HG03135 (cell line): ENCODE measurements around the gene HES1.
"Not testable (repeated sequence)": the region's sequence is repeated elsewhere in the genome, so short reads cannot be mapped to it uniquely, and the experiment has no call there.

ENCODE experiments used
- ATAC-seq: cut with Tn5 transposase; IDR thresholded peaks from one replicate; pipeline ENCODE4 v1.9.1; 2021; ENCODE audit warnings: mild to moderate bottlenecking, moderate library complexity; ENCODE audit not compliant: unreplicated experiment

Gene HES1

GRCh38 chr3:194135806-194136518 is at the start of gene HES1:
TSS of gene HES1 (plus strand) at chr3:194136148. CDS start at chr3:194136381, 233 bp downstream.
- ATAC-seq: no peak

GRCh38 chr3:194086388-194087075 is 49.4 kb upstream of the HES1 start:
- no peak for ATAC-seq

- ATAC-seq: no peak
Measured at GRCh38 chr3:194087280-194087679, 48.7 kb upstream of the HES1 start.

- no peak for ATAC-seq
Measured at GRCh38 chr3:194087995-194088855, 47.7 kb upstream of the HES1 start.

- ATAC-seq: no peak
Measured at GRCh38 chr3:194089357-194090177, 46.4 kb upstream of the HES1 start.

GRCh38 chr3:194090178-194090555 is 45.8 kb upstream of the HES1 start:
- ATAC-seq: not testable (repeated sequence)

GRCh38 chr3:194090716-194091115 is 45.2 kb upstream of the HES1 start:
- ATAC-seq: no peak

GRCh38 chr3:194091141-194091540 is 44.8 kb upstream of the HES1 start:
- no peak for ATAC-seq

GRCh38 chr3:194091897-194092296 is 44.1 kb upstream of the HES1 start:
- ATAC-seq: not testable (repeated sequence)

- no peak for ATAC-seq
Measured at GRCh38 chr3:194092881-194093301, 43.1 kb upstream of the HES1 start.

GRCh38 chr3:194093842-194094241 is 42.1 kb upstream of the HES1 start:
- no peak for ATAC-seq

- no peak for ATAC-seq
Measured at GRCh38 chr3:194095464-194095863, 40.5 kb upstream of the HES1 start.

GRCh38 chr3:194095902-194096301 is 40.0 kb upstream of the HES1 start:
- no peak for ATAC-seq

GRCh38 chr3:194097141-194097882 is 38.6 kb upstream of the HES1 start:
- no peak for ATAC-seq

GRCh38 chr3:194098081-194098842 is 37.7 kb upstream of the HES1 start:
- ATAC-seq: no peak

GRCh38 chr3:194098843-194099183 is 37.1 kb upstream of the HES1 start:
- ATAC-seq: no peak

GRCh38 chr3:194099215-194099614 is 36.7 kb upstream of the HES1 start:
- ATAC-seq: no peak

- peak; percentile 81 for ATAC-seq
Measured at GRCh38 chr3:194100856-194101390, 35.0 kb upstream of the HES1 start.
